ENCODE data around the gene CCDC78.

The CCDC78 gene

DNA sequence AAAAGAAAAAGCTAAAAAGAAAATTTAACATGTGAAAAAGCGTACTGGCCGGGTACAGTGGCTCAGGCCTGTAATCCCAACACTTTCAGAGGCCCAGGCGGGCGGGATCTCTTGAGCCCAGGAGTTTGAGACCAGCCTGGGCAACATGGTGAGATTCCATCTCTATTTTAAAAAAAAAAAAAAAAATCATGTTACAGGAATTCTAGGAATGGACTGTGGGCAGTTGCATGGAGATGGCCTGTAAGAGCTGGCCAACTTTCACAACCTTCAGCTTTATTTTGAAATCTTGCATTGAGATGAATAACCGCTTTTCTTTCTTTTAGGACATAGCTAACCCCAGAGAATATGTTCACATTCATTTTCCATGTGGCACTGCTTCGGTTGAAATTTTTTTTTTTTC, 22.8 kb upstream of the CCDC78 start:
- no peak overlapping the region for H2AFZ ChIP-seq
- H3K79me2 ChIP-seq: no peaks in the 10 kb centered on the region
- no peaks in the 10 kb centered on the region for H3K9me3 ChIP-seq (ENCODE audit: control insufficient read depth, low read length)
- H3K27me3 ChIP-seq (ENCODE audit: control insufficient read depth, insufficient read depth, low read length): no peaks in the 10 kb centered on the region
- TF ChIP-seq CTCF (IDR thresholded peaks at IDR 0.05): no peak
- H3K4me1 ChIP-seq: no peaks in the 10 kb centered on the region
- H3K4me2 ChIP-seq (ENCODE audit: low read length): no peak overlapping the region
- no peak overlapping the region for H3K4me3 ChIP-seq (ENCODE audit: low read depth, low read length)
- no peaks in the 10 kb centered on the region for H3K36me3 ChIP-seq (ENCODE audit: control insufficient read depth, insufficient read depth, low read length)
- no peak overlapping the region for H3K27ac ChIP-seq
- no peak overlapping the region for H3K9ac ChIP-seq

DNA sequence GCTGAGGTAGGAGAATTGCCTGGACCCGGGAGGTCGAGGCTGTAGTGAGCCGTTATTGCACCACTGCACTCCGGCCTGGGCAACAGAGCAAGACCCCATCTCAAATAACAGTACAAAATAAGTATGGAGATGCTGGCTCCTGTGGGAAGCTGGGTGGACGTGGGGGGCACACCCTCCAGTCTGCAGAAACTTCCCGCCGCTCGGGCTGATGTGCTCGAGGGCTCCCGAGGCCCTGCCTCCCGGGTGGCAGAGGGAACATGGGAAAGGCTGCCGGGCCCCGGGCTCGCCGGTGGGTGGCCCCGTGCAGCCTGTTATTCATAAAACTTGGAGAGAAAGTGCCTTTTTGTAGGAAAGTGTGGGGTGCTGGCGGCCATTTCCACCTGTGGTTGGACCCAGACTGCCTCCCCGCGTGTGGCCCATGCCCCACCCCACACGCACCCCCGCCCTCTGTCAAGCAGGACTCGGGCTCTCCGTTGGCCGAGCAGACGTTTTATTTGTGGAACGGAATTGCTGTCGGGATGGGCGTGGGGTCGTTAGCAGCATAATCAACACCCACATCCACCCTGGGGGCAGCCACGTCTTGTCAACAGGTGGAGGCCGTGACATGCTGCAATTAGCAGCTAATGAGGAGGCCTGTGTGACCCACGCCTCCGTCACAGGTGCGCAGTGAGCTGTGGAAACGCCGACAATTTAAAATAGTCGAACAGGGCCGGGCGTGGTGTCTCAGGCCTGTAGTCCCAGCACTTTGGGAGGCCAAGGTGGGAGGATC, 21.9 kb upstream of the CCDC78 start:
- H3K27me3 ChIP-seq (ENCODE audit: control insufficient read depth, insufficient read depth, low read length): no peaks in the 10 kb centered on the region
- H3K27ac ChIP-seq: no peak overlapping the region
- no peak for TF ChIP-seq CTCF (IDR thresholded peaks at IDR 0.05)
- H2AFZ ChIP-seq: no peak overlapping the region
- H3K9me3 ChIP-seq (ENCODE audit: control insufficient read depth, low read length): no peaks in the 10 kb centered on the region
- H3K9ac ChIP-seq: no peak overlapping the region
- H3K36me3 ChIP-seq (ENCODE audit: control insufficient read depth, insufficient read depth, low read length): no peaks in the 10 kb centered on the region
- no peak overlapping the region for H3K4me2 ChIP-seq (ENCODE audit: low read length)
- no peaks in the 10 kb centered on the region for H3K79me2 ChIP-seq
- no peaks in the 10 kb centered on the region for H3K4me1 ChIP-seq
- H3K4me3 ChIP-seq (ENCODE audit: low read depth, low read length): no peak overlapping the region

GRCh38 chr16:746637-747036, 20.4 kb upstream of the CCDC78 start:
- H3K4me1 ChIP-seq: no peaks in the 10 kb centered on the region
- no peak overlapping the region for H2AFZ ChIP-seq
- TF ChIP-seq CTCF (IDR thresholded peaks at IDR 0.05): no peak

DNA sequence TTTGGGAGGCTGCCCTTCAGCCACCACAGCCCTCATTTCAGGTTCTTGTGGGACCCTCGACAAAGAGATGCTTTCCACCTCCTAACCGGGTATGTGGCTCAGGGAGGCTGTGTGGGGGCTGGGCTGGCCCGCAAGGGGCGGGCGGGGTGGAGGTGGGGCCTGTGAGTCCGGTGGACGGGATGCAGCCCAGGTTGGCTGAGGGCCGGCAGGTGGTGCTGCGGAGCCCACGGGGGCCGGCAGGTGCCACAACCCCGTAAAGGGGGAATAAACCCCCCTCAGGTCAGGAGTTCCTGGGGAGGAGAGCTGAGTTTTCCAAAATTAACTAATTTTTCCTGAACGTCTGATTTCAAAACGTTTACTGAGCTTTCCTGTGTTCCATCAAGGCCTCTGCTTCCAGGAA, 19.5 kb upstream of the CCDC78 start:
- no peak overlapping the region for H3K4me2 ChIP-seq (ENCODE audit: low read length)
- peak; percentile 48 for TF ChIP-seq CTCF (IDR thresholded peaks at IDR 0.05)
- H3K9me3 ChIP-seq (ENCODE audit: control insufficient read depth, low read length): no peaks in the 10 kb centered on the region
- H3K4me1 ChIP-seq: no peaks in the 10 kb centered on the region
- no peak overlapping the region for H2AFZ ChIP-seq
- no peak overlapping the region for H3K4me3 ChIP-seq (ENCODE audit: low read depth, low read length)
- H3K9ac ChIP-seq: no peak overlapping the region
- H3K27ac ChIP-seq: no peak overlapping the region
- no peaks in the 10 kb centered on the region for H3K79me2 ChIP-seq
- no peaks in the 10 kb centered on the region for H3K36me3 ChIP-seq (ENCODE audit: control insufficient read depth, insufficient read depth, low read length)
- no peaks in the 10 kb centered on the region for H3K27me3 ChIP-seq (ENCODE audit: control insufficient read depth, insufficient read depth, low read length)

More at GRCh38 chr16:746637-747036, 20.4 kb upstream of the CCDC78 start:
- Histone ChIP-seq H3K9ac (no peak overlapping the region), H3K9me3 (ENCODE audit: control insufficient read depth, low read length) (no peaks in the 10 kb centered on the region), H3K36me3 (ENCODE audit: control insufficient read depth, insufficient read depth, low read length) (no peaks in the 10 kb centered on the region), H3K27ac (no peak overlapping the region), H3K4me2 (ENCODE audit: low read length) (no peak overlapping the region), H3K79me2 (no peaks in the 10 kb centered on the region), H3K4me3 (ENCODE audit: low read depth, low read length) (no peak overlapping the region), H3K27me3 (ENCODE audit: control insufficient read depth, insufficient read depth, low read length) (no peaks in the 10 kb centered on the region)

All from parathyroid adenoma (tissue), 2 donors.